GM15510 (cell line): ENCODE results near the gene TMEM164.

Source experiments
- POLR2A ChIP-seq: IDR thresholded peaks from 3 replicates; pipeline ENCODE4 v1.6.1; 2011; ENCODE audit warnings: borderline replicate concordance; ENCODE audit not compliant: insufficient read length; ENCODE audit errors: extremely low read depth

Gene TMEM164

GRCh38 chrX:110153896-110154295 is 151.0 kb downstream of the TMEM164 start:
- no peak for TF ChIP-seq POLR2A

GRCh38 chrX:110155759-110156158 is 152.8 kb downstream of the TMEM164 start:
- no peak for TF ChIP-seq POLR2A

GRCh38 chrX:110156167-110156754 is 153.3 kb downstream of the TMEM164 start:
- no peak for TF ChIP-seq POLR2A

GRCh38 chrX:110157444-110157843 is 154.5 kb downstream of the TMEM164 start:
- TF ChIP-seq POLR2A: no peak

- no peak for TF ChIP-seq POLR2A
These were observed 156.3 kb downstream of the TMEM164 start for GRCh38 chrX:110159235-110159634.

- no peak for TF ChIP-seq POLR2A
These were observed 157.0 kb downstream of the TMEM164 start for GRCh38 chrX:110159865-110160264.

- no peak for TF ChIP-seq POLR2A
These were observed 158.4 kb downstream of the TMEM164 start for GRCh38 chrX:110161361-110161686.

- no peak for TF ChIP-seq POLR2A
These were observed 159.2 kb downstream of the TMEM164 start for GRCh38 chrX:110162131-110162530.

- TF ChIP-seq POLR2A: no peak
These were observed 160.0 kb downstream of the TMEM164 start for GRCh38 chrX:110162867-110163266.

- TF ChIP-seq POLR2A: no peak
These were observed 160.6 kb downstream of the TMEM164 start for GRCh38 chrX:110163488-110163887.

GRCh38 chrX:110167952-110168451 is 165.1 kb downstream of the TMEM164 start:
- no peak for TF ChIP-seq POLR2A

GRCh38 chrX:110168585-110168984 is 165.7 kb downstream of the TMEM164 start:
- no peak for TF ChIP-seq POLR2A

GRCh38 chrX:110170029-110170428 is 167.1 kb downstream of the TMEM164 start:
- TF ChIP-seq POLR2A: no peak

GRCh38 chrX:110171442-110171841 is 168.5 kb downstream of the TMEM164 start:
- no peak for TF ChIP-seq POLR2A

GRCh38 chrX:110172215-110172614 is 169.3 kb downstream of the TMEM164 start:
- no peak for TF ChIP-seq POLR2A

- no peak for TF ChIP-seq POLR2A
These were observed 170.6 kb downstream of the TMEM164 start for GRCh38 chrX:110173192-110174175.
